HG03135 (cell line): ENCODE data around the gene SLC25A21.

Experiments used
- ATAC-seq: cut with Tn5 transposase; IDR thresholded peaks from one replicate; pipeline ENCODE4 v1.9.1; 2021; ENCODE audit warnings: mild to moderate bottlenecking, moderate library complexity; ENCODE audit not compliant: unreplicated experiment

Gene SLC25A21

DNA sequence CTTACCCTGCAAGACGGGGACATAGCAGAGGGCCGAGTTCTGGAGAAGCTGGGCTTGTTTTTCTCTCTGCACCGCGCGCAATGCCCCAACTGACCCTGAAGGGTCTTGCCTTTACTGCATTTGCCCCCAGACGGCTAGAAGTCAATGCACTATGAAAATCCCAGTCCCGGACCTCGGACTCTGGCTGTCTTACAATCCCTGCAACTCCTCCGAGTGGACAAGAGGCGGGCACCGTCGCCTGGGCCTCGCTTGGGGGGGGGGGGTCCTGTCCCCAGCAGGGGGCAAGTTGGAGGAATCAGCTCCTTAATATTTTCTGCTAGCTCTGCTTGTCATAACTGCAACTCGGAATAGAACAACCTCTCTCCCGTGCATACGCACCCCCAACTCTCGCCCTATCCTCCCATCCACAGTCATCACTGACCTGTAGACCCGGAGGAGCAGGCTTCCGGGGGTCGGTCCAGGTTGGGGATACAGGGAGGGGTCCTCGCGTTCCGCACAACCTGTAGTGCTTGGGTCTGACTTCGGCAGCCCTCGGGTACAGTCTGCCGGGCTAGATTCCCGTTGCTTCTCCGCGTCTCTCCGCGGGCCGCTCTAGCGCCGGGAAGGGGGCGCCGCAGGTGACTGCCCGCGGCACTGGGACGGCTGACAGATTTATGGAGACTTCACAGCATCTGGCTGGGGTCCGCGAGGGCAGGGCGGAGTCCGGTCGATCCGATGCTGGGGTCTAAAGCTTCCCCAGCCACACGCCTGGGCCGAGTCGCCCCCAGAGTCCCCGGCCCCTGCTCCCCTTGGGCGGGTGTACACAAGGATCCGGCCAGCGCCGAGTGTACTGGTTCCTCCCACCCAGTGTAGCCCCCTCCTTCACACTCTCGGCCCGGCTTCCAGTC lies 514.0 kb downstream of the SLC25A21 start:
- no peak for ATAC-seq

DNA sequence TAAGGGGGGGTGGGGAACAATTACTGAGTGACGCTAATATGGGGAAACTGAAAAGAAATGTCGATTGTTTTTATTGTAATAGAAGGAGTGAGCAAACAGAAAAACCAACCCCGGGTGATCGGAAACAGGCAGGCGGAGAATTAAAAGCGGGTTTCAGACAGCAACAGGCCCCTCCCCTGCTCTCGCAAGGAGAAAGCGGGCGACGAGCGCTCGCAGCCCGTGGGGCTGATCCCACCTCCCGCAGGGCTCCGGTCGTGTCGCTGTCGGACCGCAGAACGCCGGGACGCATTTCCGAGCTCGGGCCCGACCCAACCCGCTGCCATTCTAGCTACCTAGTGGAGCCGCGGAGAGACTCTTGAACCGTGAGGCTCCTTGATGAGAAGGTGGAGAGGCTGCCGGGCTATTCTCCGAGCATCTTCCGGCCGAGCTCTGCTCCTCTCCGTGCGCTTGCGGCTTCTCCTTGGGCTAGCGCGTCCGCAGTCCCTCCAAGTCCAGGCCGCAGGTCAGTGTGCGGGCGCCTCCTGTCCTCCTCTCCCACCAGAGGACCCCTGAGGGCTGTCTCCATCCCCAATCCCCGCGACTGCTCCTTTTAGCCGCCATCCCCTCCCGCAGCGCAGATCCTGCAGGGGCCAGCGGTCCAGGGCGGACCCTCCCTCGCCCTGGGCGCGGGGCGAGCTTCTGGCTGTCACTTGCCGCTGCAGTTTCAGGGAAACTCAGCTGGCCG lies 514.8 kb downstream of the SLC25A21 start:
- ATAC-seq, result no peak

DNA sequence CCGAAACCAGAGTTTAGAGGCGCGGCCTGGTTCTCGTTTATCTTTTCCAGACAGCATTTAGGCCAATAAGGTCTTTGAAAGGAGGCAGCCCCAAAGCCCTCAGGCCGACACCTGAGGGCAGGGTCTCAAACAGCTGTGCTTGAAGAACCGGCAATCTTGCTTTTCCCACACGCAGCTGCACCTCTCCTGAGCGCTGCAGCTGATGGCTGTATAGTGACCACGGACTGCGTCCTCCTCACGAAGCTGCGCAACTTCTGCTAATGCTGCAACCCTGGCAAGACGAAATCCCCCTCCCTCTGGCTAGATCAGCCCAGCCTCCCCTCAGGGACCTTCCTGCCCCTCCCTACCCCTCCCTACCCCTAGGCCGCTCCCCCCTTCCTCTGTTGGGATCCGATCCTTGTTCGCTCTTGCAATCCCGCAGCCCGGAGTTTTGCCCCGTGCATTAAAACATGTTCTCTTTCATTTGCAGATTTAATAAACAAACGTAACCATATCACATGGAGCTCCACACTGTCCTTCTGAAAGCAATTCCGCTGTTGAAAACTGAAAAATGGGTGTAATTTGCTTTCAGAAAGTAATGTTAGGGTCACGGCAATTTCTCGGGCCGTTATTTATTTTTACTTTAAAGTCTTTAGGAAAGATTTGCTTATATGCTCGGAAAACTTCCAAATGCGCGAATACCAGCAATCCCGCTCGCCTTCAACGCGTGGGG lies 515.6 kb downstream of the SLC25A21 start:
- ATAC-seq, result no peak

DNA sequence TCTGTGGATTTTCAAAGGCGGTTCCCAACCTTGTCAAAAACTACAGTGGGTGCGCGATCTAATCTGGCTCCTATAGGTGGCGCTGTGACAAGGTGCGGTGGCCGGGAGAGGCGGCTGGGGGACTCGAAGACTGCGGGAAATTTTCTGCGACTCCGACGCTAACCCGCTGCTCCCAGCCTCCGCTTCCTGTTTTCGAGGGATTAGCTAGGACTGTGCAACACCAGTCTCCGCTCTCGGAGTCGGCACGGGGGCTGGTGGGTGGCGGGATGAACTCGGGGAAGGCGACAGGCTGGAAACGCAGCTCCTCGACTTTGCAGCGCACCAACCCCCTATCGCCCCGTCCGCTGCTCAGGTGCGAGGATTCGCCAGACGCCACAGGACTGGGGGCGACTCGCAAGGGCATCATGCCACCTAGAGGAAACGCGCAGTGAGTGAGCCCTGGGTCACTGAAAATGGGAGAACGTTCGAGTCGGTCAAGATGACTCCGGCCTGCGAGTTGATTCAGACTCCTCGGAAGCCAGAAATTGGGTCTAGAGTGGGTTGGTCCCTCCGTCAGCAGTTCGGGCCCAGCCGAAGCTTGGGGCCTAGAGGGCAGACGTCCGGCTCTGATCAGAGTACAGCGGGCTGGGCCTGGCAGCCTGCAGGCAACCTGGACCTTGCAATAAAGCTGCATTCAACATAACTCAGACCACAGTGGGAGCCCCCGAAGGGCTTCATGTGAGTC lies 516.3 kb downstream of the SLC25A21 start:
- ATAC-seq, result no peak

DNA sequence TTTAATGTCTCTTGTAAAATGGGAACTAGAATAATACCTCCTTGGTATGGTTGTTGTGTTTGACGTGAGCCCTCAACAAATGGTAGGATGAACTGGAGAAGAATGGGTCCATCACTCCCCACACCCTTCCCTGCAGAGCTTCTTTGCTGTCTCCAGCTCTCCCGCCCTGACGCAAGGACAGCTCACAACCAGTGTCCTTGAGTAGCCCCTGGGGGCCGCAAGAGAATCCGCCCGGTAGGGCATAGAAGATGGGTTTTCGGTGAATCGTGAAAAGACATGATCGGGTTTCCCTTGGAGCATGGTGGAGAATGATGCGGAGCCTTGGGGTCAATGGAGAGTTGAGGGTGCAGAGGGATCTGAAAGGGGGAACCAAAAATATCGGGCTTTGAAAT lies 516.8 kb downstream of the SLC25A21 start:
- ATAC-seq, result no peak

DNA sequence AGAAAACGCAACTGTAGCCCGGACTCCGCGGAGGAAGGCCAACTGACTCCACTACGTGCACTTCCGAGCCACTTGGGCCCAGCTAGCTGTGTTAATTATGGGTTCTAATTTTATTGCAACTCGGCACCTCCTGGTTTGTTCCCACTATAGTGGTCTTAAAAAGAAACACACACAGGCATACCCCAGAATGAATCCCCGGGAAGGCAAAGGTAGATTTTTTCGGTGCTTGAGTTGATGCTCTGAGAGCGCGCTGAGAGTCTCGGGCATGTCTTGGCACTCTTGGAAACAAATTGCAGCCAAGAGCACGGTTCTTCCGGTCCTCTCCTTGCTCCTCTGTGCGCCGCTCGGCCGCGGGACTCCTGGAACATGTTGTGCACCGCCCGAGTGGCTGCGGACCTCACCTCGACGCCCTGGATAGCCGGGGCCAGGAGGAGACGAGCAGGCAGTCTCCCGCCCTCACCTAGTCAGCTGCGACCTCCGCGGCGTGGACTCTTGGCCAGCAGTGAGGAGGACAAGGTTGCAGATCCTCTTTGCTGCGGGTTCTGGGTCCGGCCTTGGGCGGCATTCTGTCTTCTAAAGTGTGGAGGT lies 517.5 kb downstream of the SLC25A21 start:
- no peak for ATAC-seq

DNA sequence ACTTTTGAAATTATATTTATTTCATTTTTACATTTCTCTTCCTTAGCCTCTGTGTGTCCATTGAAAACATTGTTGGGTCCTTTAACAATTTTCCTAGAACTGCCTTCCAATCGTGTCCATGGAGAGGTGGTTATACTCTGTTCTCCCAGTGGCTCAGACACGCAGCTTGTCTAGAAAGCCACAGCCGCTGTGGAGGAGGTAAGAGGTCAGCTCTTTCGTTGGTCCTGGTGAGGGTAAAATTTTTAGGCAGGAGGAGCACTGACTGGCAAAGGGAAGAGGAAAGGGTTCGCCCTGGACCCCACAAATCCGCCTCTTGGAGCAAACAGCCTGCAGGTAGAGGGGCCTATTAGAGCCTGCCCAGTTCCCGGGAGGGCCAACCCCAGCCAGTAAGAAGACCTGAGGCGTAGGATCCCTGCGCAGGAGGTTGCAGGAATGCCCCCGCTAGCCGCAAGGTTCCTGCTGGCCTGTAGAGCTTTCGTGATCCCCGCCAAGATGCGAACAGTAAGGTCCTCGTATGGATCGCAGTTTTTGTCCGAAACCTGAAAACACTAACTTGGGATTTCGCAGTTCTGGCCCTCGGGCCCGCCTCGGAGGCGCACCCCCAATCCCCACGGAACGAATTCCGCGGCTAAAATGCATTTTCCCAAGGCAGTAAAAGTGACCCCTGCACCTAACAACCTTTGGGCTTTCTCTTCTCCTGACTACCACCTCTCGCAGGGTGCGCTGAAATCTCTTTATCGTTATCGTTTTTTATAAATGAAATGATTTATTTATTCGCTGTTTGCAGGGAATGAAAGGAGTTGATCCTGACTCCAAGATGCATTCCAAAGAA lies 518.2 kb downstream of the SLC25A21 start:
- ATAC-seq, result no peak

DNA sequence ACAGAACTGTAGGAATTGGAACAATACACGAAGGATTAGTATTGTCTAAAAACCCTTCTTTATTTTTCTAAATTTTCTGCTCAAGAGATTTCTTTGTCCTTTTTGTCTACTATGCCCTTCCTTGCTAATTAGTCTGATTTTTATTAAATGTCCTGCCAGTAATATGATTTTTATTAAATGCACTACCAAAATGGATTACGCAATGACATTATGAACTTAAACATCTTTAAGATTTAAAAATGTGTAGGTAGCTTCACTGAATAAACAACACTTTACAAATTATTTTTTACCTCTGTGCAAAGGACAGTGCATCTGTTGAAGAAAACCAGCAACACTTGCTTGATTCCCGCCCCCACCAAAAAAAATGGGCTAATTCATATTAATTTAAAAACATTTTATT lies 519.0 kb downstream of the SLC25A21 start:
- no peak for ATAC-seq

DNA sequence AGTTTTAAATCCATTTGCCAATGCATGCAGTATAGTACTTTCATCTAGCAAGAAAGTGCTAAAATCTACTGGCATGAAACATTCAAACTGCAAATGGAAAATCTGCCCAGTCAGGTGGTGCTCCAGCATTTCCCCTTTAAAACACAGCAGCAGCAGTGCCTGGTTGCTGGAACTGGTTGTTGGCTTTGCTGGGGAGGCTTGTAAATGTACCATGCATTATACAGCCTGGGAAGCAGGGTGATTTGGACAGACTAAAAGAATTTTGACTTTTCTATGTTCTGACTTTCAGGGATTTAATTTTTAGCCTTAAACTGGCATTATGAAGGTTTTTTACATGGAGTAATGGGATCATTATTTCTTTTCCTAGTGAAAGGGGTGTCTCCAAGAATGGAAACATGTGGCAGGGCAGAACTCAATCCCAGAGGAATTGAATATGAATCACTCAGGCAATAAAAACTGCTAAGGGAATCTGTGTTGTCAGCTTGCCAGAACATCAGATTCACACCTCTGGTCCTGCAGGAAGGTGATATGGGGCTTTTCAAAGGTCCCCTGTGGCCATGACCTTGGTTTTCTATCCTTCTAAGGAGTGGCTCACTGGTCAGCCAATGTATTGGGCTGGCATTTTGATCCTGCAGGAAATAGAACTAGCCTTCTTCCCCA lies 519.7 kb downstream of the SLC25A21 start:
- ATAC-seq, result no peak

DNA sequence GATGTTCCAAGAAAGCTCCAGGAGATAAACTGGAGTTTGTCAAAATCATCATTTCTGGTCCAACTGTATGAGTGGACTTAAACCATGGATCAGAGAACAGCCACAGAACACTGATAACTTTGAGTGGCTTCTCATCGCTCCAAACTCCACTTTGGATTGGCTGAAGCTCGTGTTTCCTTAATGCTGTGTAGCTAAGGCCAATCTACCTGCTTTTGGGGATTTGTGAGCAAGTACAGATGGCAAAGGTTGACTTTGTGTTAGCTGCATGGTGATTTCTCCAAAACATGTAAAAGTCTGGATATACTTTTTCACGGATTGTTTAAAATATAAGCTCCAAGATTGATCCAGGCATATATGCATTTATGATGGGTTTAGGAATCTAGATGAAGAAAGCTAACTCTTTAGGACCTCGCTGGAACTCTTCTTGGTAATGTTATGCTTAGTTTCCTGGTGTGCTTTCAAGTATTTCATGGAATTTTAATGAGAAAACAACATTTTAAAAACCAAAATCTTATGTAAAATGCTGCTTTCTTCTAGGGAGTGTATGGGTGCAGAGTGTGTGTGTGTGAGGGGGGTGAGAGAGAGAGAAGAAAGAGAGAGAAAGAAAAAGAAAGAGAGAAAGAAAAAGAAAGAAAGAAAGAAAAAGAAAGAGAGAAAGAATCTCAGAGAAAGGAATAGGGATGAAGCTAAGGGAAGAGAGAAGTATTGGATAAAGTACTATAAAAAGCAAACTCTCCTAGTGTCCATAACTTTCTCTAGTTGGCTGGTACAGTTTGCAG lies 522.3 kb downstream of the SLC25A21 start:
- ATAC-seq, result no peak

DNA sequence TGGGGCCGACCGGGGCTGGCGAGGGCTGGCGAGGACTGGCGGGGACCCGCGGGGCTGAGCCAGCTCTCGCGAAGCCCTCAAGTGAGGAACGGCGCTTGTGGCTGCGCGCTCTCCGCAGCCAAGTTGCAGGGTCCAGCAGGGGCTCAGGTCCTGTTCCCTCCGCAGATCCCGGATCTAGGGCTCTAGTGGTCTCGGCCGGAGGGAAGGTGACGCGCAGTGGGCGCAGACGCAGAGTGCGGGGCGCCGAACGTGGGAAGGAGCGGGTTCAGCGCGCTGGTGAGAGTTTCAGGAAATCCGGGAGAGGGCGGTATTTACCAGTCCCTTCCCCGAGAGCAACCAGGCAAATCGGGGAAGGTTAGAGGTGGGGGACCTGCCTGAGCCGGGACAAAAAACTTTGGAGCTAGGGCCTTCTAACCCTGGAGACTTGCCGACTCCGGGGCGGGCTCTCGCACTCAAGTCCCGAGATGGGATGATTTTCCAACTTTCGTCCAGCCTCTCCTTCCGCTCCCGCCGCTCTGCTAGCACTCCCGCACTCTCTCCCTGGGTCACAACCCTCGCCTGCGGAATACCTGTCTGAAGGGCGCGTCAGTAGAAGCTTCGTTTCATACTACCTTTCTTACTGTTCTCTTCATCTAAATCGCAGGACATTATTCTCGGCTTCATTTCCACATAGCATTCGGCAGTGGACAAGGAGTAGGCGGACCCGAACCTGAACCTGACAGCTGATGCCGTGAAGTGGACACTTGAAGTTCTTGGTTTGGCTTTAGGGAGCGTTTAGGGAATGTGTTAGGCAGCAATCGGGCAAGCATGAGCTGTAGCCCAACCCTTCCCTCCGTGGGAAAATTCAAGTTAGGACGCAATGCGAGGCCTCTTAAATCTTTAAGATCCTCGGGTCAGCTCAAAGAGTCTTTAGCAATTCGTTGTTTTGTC lies 524.3 kb downstream of the SLC25A21 start:
- ATAC-seq, result no peak

DNA sequence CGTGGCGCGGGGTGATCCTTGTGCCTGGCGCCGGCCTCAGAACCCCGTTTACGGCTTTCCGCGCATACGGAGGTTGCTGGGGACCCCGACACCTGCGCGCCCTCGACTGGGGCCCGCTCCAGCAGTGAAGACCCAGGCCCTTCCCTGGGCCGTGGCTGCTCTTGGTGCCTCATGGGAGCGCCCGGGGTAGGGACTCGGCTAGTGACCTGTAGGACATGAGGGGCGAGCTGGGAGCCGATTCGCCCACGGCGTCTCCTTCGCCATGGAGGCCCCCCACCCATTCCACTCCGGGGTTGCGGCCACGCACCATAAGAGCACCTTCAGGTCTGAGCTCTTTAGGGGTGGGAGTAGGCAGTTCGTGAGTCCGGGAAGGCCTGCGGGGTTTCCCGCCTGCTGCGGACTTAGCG lies 525.0 kb downstream of the SLC25A21 start:
- ATAC-seq, result no peak

DNA sequence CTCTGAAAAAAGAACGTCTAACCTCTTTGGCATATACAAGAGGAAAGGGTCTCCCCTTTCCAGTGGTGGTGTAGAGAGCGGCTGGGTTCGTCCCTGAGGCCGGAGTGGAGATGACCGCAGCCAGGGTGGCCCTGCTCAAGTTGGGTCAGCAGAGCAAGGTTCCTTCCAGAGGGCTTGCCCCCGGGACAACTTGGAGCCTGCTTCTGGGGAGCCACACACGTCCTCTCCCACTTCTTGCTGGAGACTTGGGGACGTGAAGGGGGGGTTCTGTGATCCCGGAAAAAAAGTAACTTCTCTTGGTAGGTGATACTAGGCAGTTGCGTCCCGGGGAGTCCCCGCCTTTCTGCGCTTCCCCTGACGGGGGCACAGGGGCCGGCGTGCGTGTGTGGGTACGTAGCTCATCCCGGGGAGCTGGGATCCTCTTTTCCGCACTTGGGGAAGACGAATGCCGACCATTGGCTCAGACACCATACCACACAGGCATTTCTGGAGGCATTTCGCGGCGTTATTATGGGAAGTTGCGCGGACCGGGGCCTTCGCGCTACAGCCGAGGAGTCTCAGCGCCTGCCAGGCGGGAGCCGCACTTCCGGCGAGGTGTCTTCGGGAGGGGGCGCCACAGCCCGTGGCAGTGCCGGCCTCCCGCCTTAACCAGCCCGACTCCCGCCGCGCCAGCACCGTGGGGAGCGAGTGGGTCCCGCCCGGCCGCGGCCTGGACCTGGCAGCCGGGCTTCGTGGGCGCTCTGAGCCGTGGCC lies 525.6 kb downstream of the SLC25A21 start:
- no peak for ATAC-seq

DNA sequence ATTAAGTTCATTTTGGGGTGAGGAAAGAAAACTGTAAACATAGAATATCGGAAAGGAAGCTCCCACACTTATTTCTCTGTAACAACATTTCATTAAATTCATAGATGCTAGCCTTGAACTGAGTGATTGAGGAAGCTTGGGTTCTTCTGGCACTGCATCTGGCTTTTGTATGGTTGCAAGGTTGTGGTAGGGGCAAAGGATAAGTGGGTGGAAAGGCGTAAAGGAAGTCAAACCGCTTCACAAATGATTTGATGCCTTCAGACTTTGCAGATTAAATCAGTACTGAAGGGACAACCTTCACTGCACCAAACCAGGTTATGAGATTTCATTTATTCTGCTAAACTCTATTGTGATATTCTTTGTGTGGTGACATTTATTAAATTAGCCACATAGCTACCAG lies 538.8 kb downstream of the SLC25A21 start:
- ATAC-seq, result no peak
